ENCODE measurements around the gene CPNE7.

The CPNE7 gene

DNA sequence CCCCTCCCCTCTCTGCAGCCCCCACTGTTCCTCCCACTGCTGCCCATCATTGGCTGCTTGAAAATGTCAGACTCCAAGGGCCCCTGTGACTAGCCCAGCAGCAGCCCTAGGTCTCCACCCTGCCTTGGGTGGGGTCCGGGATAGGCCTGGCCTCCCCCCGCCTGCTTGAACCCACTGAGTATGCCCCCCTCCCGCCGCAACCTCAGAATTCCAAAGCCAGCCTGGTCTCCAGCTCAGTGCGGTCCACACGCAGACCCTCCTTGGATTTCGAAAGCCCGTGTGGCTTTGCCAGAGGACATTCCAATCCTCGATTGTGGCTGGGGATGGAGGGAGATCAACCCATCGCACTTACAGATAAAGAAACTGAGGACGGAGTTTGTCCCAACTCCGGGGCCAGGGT, 44.3 kb downstream of the CPNE7 start:
- Histone ChIP-seq H3K79me2 (ENCODE audit: low read length) (no peaks in the 10 kb centered on the region), H3K36me3 (replicated peaks; ENCODE audit: low read depth, low read length) (no peaks in the 10 kb centered on the region), H4K20me1 (ENCODE audit: insufficient read depth, low read length) (no peaks in the 10 kb centered on the region), H3K4me2 (ENCODE audit: low read length) (no peak overlapping the region), H3K27ac (ENCODE audit: low read length) (no peak overlapping the region), H3K27me3 (ENCODE audit: low read depth, low read length) (no peaks in the 10 kb centered on the region), H3K4me3 (ENCODE audit: low read length) (no peak overlapping the region), H3K4me1 (ENCODE audit: low read length) (no peaks in the 10 kb centered on the region), H3K9me3 (ENCODE audit: insufficient read depth, low read length) (no peaks in the 10 kb centered on the region), H2AFZ (ENCODE audit: low read depth, low read length) (no peak overlapping the region), H3K9ac (ENCODE audit: low read length) (no peak overlapping the region)
- TF ChIP-seq, protein P1, sequence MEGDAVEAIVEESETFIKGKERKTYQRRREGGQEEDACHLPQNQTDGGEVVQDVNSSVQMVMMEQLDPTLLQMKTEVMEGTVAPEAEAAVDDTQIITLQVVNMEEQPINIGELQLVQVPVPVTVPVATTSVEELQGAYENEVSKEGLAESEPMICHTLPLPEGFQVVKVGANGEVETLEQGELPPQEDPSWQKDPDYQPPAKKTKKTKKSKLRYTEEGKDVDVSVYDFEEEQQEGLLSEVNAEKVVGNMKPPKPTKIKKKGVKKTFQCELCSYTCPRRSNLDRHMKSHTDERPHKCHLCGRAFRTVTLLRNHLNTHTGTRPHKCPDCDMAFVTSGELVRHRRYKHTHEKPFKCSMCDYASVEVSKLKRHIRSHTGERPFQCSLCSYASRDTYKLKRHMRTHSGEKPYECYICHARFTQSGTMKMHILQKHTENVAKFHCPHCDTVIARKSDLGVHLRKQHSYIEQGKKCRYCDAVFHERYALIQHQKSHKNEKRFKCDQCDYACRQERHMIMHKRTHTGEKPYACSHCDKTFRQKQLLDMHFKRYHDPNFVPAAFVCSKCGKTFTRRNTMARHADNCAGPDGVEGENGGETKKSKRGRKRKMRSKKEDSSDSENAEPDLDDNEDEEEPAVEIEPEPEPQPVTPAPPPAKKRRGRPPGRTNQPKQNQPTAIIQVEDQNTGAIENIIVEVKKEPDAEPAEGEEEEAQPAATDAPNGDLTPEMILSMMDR (IDR thresholded peaks at IDR 0.05; ENCODE audit: low read depth, low read length), result no peak

DNA sequence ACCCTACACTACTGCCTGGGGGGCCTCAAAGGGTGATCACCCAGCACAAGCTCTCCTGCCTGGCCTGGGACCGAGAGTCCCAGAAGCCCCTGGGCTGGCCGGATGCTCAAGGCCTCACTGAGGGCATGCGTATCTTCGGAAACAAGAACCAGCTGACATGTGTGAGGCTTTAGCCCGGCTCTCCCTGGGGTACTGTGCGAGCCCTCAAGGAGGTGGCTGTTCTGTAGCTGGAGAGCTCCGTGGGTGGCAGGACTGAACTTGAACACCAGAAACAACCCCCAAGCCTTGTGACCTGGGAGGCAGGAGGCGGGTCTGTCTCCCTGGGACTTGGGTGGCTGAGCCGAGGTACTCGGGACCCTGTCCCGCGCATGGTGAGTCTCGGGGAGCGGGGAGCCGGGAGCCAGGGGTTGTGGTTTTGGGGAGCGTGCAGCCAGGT, 44.9 kb downstream of the CPNE7 start:
- Histone ChIP-seq H3K4me2 (ENCODE audit: low read length) (no peak overlapping the region), H2AFZ (ENCODE audit: low read depth, low read length) (no peak overlapping the region), H3K9ac (ENCODE audit: low read length) (no peak overlapping the region), H3K9me3 (ENCODE audit: insufficient read depth, low read length) (no peaks in the 10 kb centered on the region), H3K27ac (ENCODE audit: low read length) (no peak overlapping the region), H3K4me1 (ENCODE audit: low read length) (no peaks in the 10 kb centered on the region), H4K20me1 (ENCODE audit: insufficient read depth, low read length) (no peaks in the 10 kb centered on the region), H3K4me3 (ENCODE audit: low read length) (no peak overlapping the region), H3K79me2 (ENCODE audit: low read length) (no peaks in the 10 kb centered on the region), H3K27me3 (ENCODE audit: low read depth, low read length) (no peaks in the 10 kb centered on the region), H3K36me3 (replicated peaks; ENCODE audit: low read depth, low read length) (no peaks in the 10 kb centered on the region)
- no peak for TF ChIP-seq EZH2phosphoT487 (IDR thresholded peaks at IDR 0.05; ENCODE audit: low read depth)
- TF ChIP-seq, protein P1 (IDR thresholded peaks at IDR 0.05; ENCODE audit: low read depth, low read length), result no peak

DNA sequence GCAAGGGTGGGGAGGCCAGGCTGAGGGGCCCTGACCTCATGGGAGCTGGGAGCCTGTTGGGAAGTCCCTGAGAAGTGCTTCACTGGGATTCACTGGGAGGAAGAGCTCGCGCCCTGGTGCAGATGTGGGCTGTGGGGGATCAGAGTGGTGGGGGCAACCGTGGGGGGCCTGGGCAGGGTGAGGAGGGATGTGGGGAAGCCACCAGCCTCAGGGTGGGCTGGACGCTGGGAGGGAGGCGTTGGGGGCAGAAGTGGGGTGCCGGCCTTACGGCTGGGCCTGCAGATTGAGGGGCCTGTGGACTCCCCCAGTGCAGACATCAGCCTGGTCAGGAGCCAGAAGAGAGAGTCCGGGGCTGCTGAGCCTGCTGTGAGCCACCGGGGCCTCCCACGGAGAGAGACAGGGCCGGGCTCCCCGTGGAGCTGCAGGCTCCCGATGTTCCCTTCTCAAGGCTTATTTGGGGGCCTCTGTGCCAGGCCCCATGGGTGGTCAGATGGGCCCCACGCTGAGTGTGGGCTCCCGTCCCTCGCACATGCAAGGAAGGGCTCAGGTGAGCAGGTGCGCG, 45.7 kb downstream of the CPNE7 start:
- Histone ChIP-seq H3K79me2 (ENCODE audit: low read length) (no peaks in the 10 kb centered on the region), H3K27ac (ENCODE audit: low read length) (no peak overlapping the region), H3K36me3 (replicated peaks; ENCODE audit: low read depth, low read length) (no peaks in the 10 kb centered on the region), H4K20me1 (ENCODE audit: insufficient read depth, low read length) (no peaks in the 10 kb centered on the region), H3K4me1 (ENCODE audit: low read length) (no peaks in the 10 kb centered on the region), H3K27me3 (ENCODE audit: low read depth, low read length) (no peaks in the 10 kb centered on the region), H3K4me3 (ENCODE audit: low read length) (no peak overlapping the region), H3K4me2 (ENCODE audit: low read length) (no peak overlapping the region), H2AFZ (ENCODE audit: low read depth, low read length) (no peak overlapping the region), H3K9ac (ENCODE audit: low read length) (no peak overlapping the region), H3K9me3 (ENCODE audit: insufficient read depth, low read length) (no peaks in the 10 kb centered on the region)
- TF ChIP-seq, protein P1 (IDR thresholded peaks at IDR 0.05; ENCODE audit: low read depth, low read length), result no peak
- TF ChIP-seq EZH2phosphoT487 (IDR thresholded peaks at IDR 0.05; ENCODE audit: low read depth), result no peak

DNA sequence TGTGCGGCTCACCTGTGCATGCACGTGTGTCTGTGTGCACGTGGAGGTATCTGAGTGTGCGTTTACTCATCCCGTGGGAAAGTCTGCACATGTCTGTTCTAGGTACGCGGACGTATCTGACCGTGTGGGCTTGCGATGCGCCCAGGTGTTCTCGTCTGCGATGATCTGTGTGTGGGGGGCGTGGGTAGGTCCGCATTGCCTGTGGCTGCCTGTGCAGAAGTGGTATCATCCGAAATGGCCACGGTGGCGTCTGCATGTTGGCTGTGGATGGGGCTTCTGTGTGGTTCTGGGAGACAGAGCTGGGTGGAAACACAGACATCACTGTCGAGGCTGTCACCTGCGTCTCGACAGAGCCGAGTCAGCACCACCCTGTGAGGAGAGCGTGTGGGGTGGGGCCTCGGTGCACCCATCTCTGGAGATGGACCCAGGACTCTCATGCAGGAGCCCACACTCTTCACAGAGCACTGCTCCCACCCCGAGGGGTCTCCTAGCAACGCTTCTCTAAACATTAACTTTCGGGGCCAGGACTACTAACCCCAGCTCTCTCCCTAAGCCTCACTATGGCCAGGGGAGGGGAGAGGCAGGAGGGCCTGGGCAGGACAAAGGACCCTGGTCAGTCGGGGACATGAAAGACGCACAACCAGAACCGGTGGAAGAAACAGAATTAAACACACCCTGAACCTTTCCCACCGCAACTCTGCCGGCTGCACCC, 46.3 kb downstream of the CPNE7 start:
- H4K20me1 ChIP-seq (ENCODE audit: insufficient read depth, low read length), result no peaks in the 10 kb centered on the region
- no peak overlapping the region for H2AFZ ChIP-seq (ENCODE audit: low read depth, low read length)
- H3K4me3 ChIP-seq (ENCODE audit: low read length), result no peak overlapping the region
- no peaks in the 10 kb centered on the region for H3K79me2 ChIP-seq (ENCODE audit: low read length)
- H3K4me2 ChIP-seq (ENCODE audit: low read length), result no peak overlapping the region
- H3K9ac ChIP-seq (ENCODE audit: low read length), result no peak overlapping the region
- no peaks in the 10 kb centered on the region for H3K27me3 ChIP-seq (ENCODE audit: low read depth, low read length)
- H3K27ac ChIP-seq (ENCODE audit: low read length), result no peak overlapping the region
- no peak for TF ChIP-seq EZH2phosphoT487 (IDR thresholded peaks at IDR 0.05; ENCODE audit: low read depth)
- TF ChIP-seq, protein P1 (IDR thresholded peaks at IDR 0.05; ENCODE audit: low read depth, low read length), result no peak
- H3K9me3 ChIP-seq (ENCODE audit: insufficient read depth, low read length), result no peaks in the 10 kb centered on the region
- H3K36me3 ChIP-seq (replicated peaks; ENCODE audit: low read depth, low read length), result no peaks in the 10 kb centered on the region
- no peaks in the 10 kb centered on the region for H3K4me1 ChIP-seq (ENCODE audit: low read length)
